ENCODE measurements around the gene FKBP5.

FKBP5 gene

DNA sequence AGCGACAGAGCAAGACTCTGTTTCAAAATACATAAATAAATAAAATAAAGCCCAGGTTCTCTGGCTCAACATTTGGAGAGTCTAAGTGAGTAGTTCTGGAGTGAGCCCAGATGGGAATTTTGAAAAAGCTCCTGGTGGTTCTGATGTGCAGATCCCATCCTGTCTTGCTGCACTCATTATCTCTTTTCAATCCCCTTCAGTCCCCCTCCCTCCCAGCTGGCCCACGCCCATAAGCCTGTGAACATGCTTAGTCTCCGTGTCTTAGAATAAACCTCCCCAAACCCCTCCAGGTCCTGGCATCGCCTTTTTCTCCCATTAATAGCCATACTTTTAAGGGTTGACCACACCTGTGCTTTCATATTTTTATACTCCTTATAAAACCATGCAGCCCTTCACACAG is 156.6 kb downstream of the FKBP5 start:
- DNase-seq: no peak

GRCh38 chr6:35524380-35525020 is 164.2 kb downstream of the FKBP5 start:
- no peak for DNase-seq
